Osteoblast (primary cell): ENCODE measurements around the gene TBC1D8. TPM values are rescaled to one million over a fixed set of nuclear protein-coding genes. Genes with fewer than 3 reads are reported as not detected.
A peak's percentile ranks its signal among the peaks of the same experiment; 100 is the strongest.

Experiments
- DNase-seq: peaks from one replicate; pipeline ENCODE4 v3.0.0; 2011; ENCODE audit warnings: low spot score, mixed read lengths; ENCODE audit not compliant: insufficient read length; ENCODE audit errors: missing footprints
- H2AFZ ChIP-seq: 2 replicates; pipeline ENCODE4 v1.6.0; 2011; ENCODE audit warnings: mild to moderate bottlenecking, low read length
- H3K27ac ChIP-seq: 2 replicates; pipeline ENCODE4 v1.5.1; 2011; ENCODE audit warnings: mild to moderate bottlenecking, low read depth, low read length, moderate library complexity
- H3K27me3 ChIP-seq: 2 replicates; pipeline ENCODE4 v1.6.0; 2012; ENCODE audit warnings: mild to moderate bottlenecking, control low read depth, inconsistent platforms, low read length, moderate library complexity; ENCODE audit not compliant: insufficient read depth
- H3K36me3 ChIP-seq: 2 replicates; pipeline ENCODE4 v1.5.1; 2011; ENCODE audit warnings: mild to moderate bottlenecking, low read length, control low read depth, moderate library complexity; ENCODE audit not compliant: insufficient read depth
- H3K4me1 ChIP-seq: 2 replicates; pipeline ENCODE4 v1.5.1; 2011; ENCODE audit warnings: mild to moderate bottlenecking, low read length, control low read depth, moderate library complexity; ENCODE audit not compliant: insufficient read depth
- H3K4me2 ChIP-seq: 2 replicates; pipeline ENCODE4 v1.6.0; 2011; ENCODE audit warnings: mild to moderate bottlenecking, low read length; ENCODE audit not compliant: insufficient read depth
- H3K4me3 ChIP-seq: fragments of 200-600 bp; sonication (generic); 3 replicates; pipeline ENCODE4 v1.5.1; 2012; ENCODE audit warnings: mild to moderate bottlenecking, low read length, inconsistent platforms; ENCODE audit not compliant: insufficient read depth
- H3K79me2 ChIP-seq: 2 replicates; pipeline ENCODE4 v1.6.0; 2012; ENCODE audit warnings: mild to moderate bottlenecking, low read length, control low read depth, inconsistent platforms; ENCODE audit not compliant: insufficient read depth
- H3K9me3 ChIP-seq: 2 replicates; pipeline ENCODE4 v1.5.1; 2011; ENCODE audit warnings: low read depth, low read length, control low read depth
- H4K20me1 ChIP-seq: 2 replicates; pipeline ENCODE4 v1.6.0; 2012; ENCODE audit warnings: mild to moderate bottlenecking, low read length, control low read depth; ENCODE audit not compliant: insufficient read depth
- CTCF ChIP-seq: IDR thresholded peaks from 2 replicates; pipeline ENCODE4 v1.5.1; 2011; ENCODE audit warnings: mild to moderate bottlenecking, low read depth, low read length, moderate library complexity; ENCODE audit errors: extremely low read depth
- total RNA-seq: library from RNA; depleted of rRNA; stranded (reverse); fragments of >200 nt; gene quantifications from 2 replicates; pipeline ENCODE4 v1.2.3, GENCODE V29; 2012

The TBC1D8 gene
- total RNA-seq, 1 donor = 13.4 TPM

DNA sequence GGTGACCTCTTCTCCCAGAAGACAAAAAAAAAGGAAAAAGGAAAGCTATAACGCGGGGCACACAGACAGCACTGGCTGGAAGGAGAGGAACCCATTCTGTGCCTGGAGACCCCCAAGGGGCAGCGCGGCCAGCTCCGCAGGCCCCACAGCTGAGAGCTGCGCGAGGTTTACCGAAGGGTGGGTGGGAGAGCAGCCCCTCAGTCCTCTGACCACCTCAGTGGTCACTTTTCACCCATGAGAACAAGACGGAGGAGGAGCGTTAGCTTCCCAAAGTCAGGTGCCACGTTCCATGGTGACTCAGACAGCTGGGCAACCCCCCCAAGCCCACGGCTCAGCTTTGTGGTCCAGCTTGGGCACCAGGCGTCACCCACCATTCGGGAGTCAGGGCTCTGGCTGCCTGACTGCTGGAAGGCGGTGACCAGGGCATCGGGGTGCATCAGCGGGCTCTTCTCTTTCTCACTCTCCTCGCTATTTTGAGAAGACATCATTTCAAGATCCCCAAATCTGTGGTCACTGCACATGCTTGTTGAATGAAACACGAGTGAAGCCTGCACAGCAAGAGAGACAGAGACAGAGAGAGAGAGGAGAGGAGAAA, 113.9 kb downstream of the TBC1D8 start:
- H3K27ac ChIP-seq = no peak overlapping the region
- H3K4me3 ChIP-seq = no peak overlapping the region
- H3K9me3 ChIP-seq = no peaks in the 10 kb centered on the region
- peak; percentile 22 for DNase-seq
- TF ChIP-seq CTCF = no peak
- H3K27me3 ChIP-seq = peaks cover 1% of the 10 kb centered on the region
- no peaks in the 10 kb centered on the region for H3K79me2 ChIP-seq
- no peak overlapping the region for H3K4me2 ChIP-seq
- no peaks in the 10 kb centered on the region for H3K4me1 ChIP-seq
- H3K36me3 ChIP-seq = no peaks in the 10 kb centered on the region
- no peaks in the 10 kb centered on the region for H4K20me1 ChIP-seq
- no peak overlapping the region for H2AFZ ChIP-seq

DNA sequence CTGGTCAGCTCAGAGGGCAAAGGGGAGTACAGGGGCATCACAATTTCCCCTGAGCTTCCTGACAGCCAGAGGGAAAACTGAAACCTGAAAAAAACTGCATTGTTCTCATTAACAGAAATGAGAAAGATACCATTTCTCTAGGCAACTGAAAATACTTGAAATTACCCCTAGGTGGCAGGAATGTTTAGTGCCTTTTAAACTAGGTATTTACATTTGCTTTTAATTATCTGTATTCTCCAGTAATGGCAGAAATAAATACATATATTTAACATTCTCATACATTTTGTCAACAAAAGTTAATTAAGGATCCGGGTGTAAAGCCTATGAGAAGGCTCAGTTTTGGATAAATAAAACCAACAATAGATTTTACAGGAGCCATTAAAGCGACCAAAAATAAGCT, 114.6 kb downstream of the TBC1D8 start:
- Histone ChIP-seq H3K36me3 (no peaks in the 10 kb centered on the region), H3K4me1 (no peaks in the 10 kb centered on the region), H3K27ac (no peak overlapping the region), H3K4me3 (no peak overlapping the region), H3K79me2 (no peaks in the 10 kb centered on the region), H2AFZ (no peak overlapping the region), H3K27me3 (no peaks in the 10 kb centered on the region), H3K9me3 (no peaks in the 10 kb centered on the region), H3K4me2 (no peak overlapping the region), H4K20me1 (no peaks in the 10 kb centered on the region)
- peak; percentile 39 for DNase-seq
- TF ChIP-seq CTCF = peak; percentile 56

- Histone ChIP-seq H4K20me1 (no peaks in the 10 kb centered on the region), H3K4me2 (no peak overlapping the region), H2AFZ (no peak overlapping the region), H3K4me1 (no peaks in the 10 kb centered on the region), H3K36me3 (no peaks in the 10 kb centered on the region), H3K9me3 (no peaks in the 10 kb centered on the region), H3K4me3 (no peak overlapping the region), H3K27me3 (no peaks in the 10 kb centered on the region), H3K79me2 (no peaks in the 10 kb centered on the region), H3K27ac (no peak overlapping the region)
- peak; percentile 18 for DNase-seq
- no peak for TF ChIP-seq CTCF
These were observed 119.0 kb downstream of the TBC1D8 start for GRCh38 chr2:101032084-101032776.

DNA sequence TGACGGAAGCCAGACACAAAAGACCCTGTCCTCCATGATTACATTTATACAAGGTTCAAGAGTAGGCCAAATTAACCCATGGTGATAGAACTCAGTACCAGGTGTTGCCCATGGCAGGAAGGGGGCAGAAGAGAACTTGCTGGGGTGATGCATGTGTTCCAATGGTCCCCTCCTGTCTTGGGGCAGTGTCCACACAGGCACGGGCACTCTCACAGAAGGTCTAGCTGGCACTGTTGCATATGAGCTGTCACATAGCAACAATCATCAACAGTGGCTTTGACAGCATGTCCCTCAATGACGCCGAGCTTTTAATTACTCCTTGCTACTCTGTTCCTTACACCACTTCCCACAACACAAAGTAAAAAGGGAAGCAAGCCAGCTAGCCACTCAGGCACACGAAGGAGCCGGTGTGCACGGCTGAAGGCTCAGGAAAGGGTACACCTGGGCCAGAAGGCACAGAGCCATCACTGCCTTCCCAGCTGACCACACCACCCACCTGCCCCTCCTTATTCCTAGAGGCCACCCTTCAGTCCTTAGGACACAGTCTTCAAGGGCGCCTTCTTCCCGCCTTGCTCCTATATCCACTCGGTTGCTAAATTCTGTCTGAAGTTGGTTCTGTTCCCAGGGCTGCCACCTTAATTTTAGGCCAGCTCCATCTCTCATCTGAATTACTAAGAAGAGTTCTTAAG, 120.2 kb downstream of the TBC1D8 start:
- no peak overlapping the region for H3K27ac ChIP-seq
- no peak overlapping the region for H3K4me3 ChIP-seq
- no peaks in the 10 kb centered on the region for H3K27me3 ChIP-seq
- H3K4me2 ChIP-seq = no peak overlapping the region
- no peaks in the 10 kb centered on the region for H3K36me3 ChIP-seq
- TF ChIP-seq CTCF = no peak
- H2AFZ ChIP-seq = no peak overlapping the region
- no peaks in the 10 kb centered on the region for H3K4me1 ChIP-seq
- H4K20me1 ChIP-seq = no peaks in the 10 kb centered on the region
- no peaks in the 10 kb centered on the region for H3K9me3 ChIP-seq
- DNase-seq = peak; percentile 39
- H3K79me2 ChIP-seq = no peaks in the 10 kb centered on the region
